Stomach (tissue), 9 donors: ENCODE measurements around the gene VEPH1. TPM values are rescaled to one million over a fixed set of nuclear protein-coding genes. Genes with fewer than 3 reads are reported as not detected.

Experiments used
- DNase-seq, 2 donors: peaks; one replicate each; pipeline versions ENCODE4 v3.0.0 to v3.0.0-alpha.2; 2013 to 2019
- H3K27ac ChIP-seq, 5 donors: fragments of 200-600 bp in 4 of 5; sonication (generic) in 4 of 5; one replicate each; pipeline ENCODE4 v1.5.1; 2013 to 2019; ENCODE audit warnings: mild to moderate bottlenecking in 1 of 5, moderate library complexity in 1 of 5
- H3K27me3 ChIP-seq, 3 donors: fragments of 200-600 bp; sonication (generic); one replicate each; pipeline ENCODE4 v1.5.1; 2017 to 2019; ENCODE audit warnings: mixed run types in 1 of 3
- H3K36me3 ChIP-seq, 4 donors: fragments of 200-600 bp; sonication (generic); 1 replicate in 3 of 4; 2 replicates in 1 of 4; pipeline ENCODE4 v1.5.1; 2016 to 2019
- H3K4me1 ChIP-seq, 4 donors: fragments of 200-600 bp; sonication (generic); one replicate each; pipeline ENCODE4 v1.5.1; 2016 to 2019
- H3K4me3 ChIP-seq, 4 donors: fragments of 200-600 bp; sonication (generic) in 3 of 4; one replicate each; pipeline ENCODE4 v1.5.1; 2016 to 2019; ENCODE audit warnings: mild to moderate bottlenecking in 1 of 4
- H3K9me3 ChIP-seq, 4 donors: fragments of 200-600 bp; sonication (generic); one replicate each; pipeline ENCODE4 v1.5.1; 2016 to 2019
- CTCF ChIP-seq, 7 experiments: fragments of 450-650 bp in 4 of 7; fragments of 200-600 bp in 3 of 7; sonication (generic) in 3 of 7; IDR thresholded peaks; one replicate each; pipeline ENCODE4 v1.5.1; 2016 to 2019; ENCODE audit warnings: antibody characterized with exemption in 7 of 7, control low read depth in 2 of 7, mild to moderate bottlenecking in 1 of 7
- EP300 ChIP-seq: sonication (generic); formaldehyde crosslinking; IDR thresholded peaks from one replicate; pipeline ENCODE4 v1.6.1; 2017; ENCODE audit warnings: antibody characterized with exemption
- POLR2A ChIP-seq, 4 donors: fragments of 450-650 bp; IDR thresholded peaks; one replicate each; pipeline ENCODE4 v1.6.1; 2016; ENCODE audit warnings: antibody characterized with exemption in 4 of 4, control low read depth in 2 of 4, mild to moderate bottlenecking in 1 of 4, moderate library complexity in 1 of 4
- POLR2AphosphoS5 ChIP-seq, 3 donors: sonication (generic); formaldehyde crosslinking; IDR thresholded peaks; one replicate each; pipeline ENCODE4 v1.6.1; 2016; ENCODE audit warnings: antibody characterized with exemption in 3 of 3
- WGBS, 5 donors: extraction: QIAGEN DNeasy Blood & Tissue Kit in 3 of 5; methylation state at CpG; one replicate each; pipeline versions ENCODE4 v1.1.5 to v1.1.7; 2013 to 2018; 5-methylcytosine and 5-hydroxymethylcytosine counted together
- intact Hi-C: fragments of 100-400 bp; cut with DNase I; formaldehyde crosslinking; loops from one replicate; pipeline ENCODE4 v1.15.1; 2023; ENCODE audit warnings: low total_unique reads
- polyA plus RNA-seq, 3 donors: library from polyadenylated mRNA; stranded (reverse); fragments of 200-250 nt; gene quantifications; one replicate each; pipeline ENCODE4 v1.2.3, GENCODE V29; 2013
- total RNA-seq, 5 donors: library from RNA; depleted of rRNA; stranded (reverse); fragments of >200 nt; gene quantifications; one replicate each; pipeline versions ENCODE4 v1.1.0 to v1.2.3, GENCODE V29; 2014 to 2016
- donor health status: healthy with polysubstance abuse.
- donor health status: Bipolar disorder and iron deficiency.
- donor health status: healthy.

The VEPH1 gene
- total and polyA plus RNA-seq, 8 donors: 0.58 to 9.4 (median 1.5) TPM; not detected in 1

- H3K9me3 ChIP-seq: no peaks in the 10 kb centered on the region
- intact Hi-C loops: no loop called here
- H3K4me3 ChIP-seq: no peak overlapping the region
- WGBS, 5 donors: 75 to 87% (median 81%) methylated on average over 4 of the region's 4 CpGs
- TF ChIP-seq EP300 (no peak), CTCF (IDR thresholded peaks at IDR 0.05) (no peak), POLR2AphosphoS5 (IDR thresholded peaks at IDR 0.05) (no peak)
- H3K27ac ChIP-seq: no peak overlapping the region
- DNase-seq: no peak
- no peaks in the 10 kb centered on the region for H3K4me1 ChIP-seq
- H3K36me3 ChIP-seq: no peaks in the 10 kb centered on the region
- no peaks in the 10 kb centered on the region for H3K27me3 ChIP-seq
These were observed 94.6 kb downstream of the VEPH1 start for GRCh38 chr3:157408499-157409149.

GRCh38 chr3:157407769-157408168, 95.4 kb downstream of the VEPH1 start:
- no peaks in the 10 kb centered on the region for H3K27me3 ChIP-seq
- intact Hi-C loops: no loop called here
- H3K4me1 ChIP-seq: no peaks in the 10 kb centered on the region
- H3K36me3 ChIP-seq: no peaks in the 10 kb centered on the region
- H3K4me3 ChIP-seq: no peak overlapping the region
- no peak for TF ChIP-seq EP300
- TF ChIP-seq POLR2A (IDR thresholded peaks at IDR 0.05): no peak
- no peak for TF ChIP-seq POLR2AphosphoS5 (IDR thresholded peaks at IDR 0.05)
- no peak for TF ChIP-seq CTCF (IDR thresholded peaks at IDR 0.05)
- no peak for DNase-seq
- H3K27ac ChIP-seq: no peak overlapping the region
- H3K9me3 ChIP-seq: no peaks in the 10 kb centered on the region
- 73 to 88% (median 85%) methylated on average over 3 of the region's 3 CpGs for WGBS, 5 donors

GRCh38 chr3:157406394-157406793, 96.8 kb downstream of the VEPH1 start:
- WGBS, 5 donors: 73 to 80% (median 77%) methylated on average over 5 of the region's 5 CpGs
- DNase-seq: no peak
- Histone ChIP-seq H3K27ac (no peak overlapping the region), H3K27me3 (no peaks in the 10 kb centered on the region), H3K36me3 (no peaks in the 10 kb centered on the region), H3K4me1 (no peaks in the 10 kb centered on the region), H3K9me3 (no peaks in the 10 kb centered on the region), H3K4me3 (no peak overlapping the region)
- intact Hi-C loops: no loop called here
- TF ChIP-seq CTCF (IDR thresholded peaks at IDR 0.05): no peak
- TF ChIP-seq EP300: no peak
- no peak for TF ChIP-seq POLR2AphosphoS5 (IDR thresholded peaks at IDR 0.05)
- TF ChIP-seq POLR2A (IDR thresholded peaks at IDR 0.05): no peak

GRCh38 chr3:157405457-157405856, 97.8 kb downstream of the VEPH1 start:
- WGBS, 5 donors: 73 to 87% (median 83%) methylated on average over 2 of the region's 2 CpGs
- Histone ChIP-seq H3K27ac (no peak overlapping the region), H3K27me3 (no peaks in the 10 kb centered on the region), H3K9me3 (no peaks in the 10 kb centered on the region), H3K4me1 (no peaks in the 10 kb centered on the region), H3K36me3 (no peaks in the 10 kb centered on the region), H3K4me3 (no peak overlapping the region)
- DNase-seq: no peak
- intact Hi-C loops: no loop called here
- TF ChIP-seq POLR2AphosphoS5 (IDR thresholded peaks at IDR 0.05) (no peak), POLR2A (IDR thresholded peaks at IDR 0.05) (no peak), CTCF (IDR thresholded peaks at IDR 0.05) (no peak), EP300 (no peak)
